ENCODE results near the gene TMEM271. TPM values are rescaled to one million over a fixed set of nuclear protein-coding genes. Genes with fewer than 3 reads are reported as not detected.

The TMEM271 gene
- total and polyA plus RNA-seq, 2 donors (not counting 3 experiments of a cell fraction or from before 2014, with no cell fraction given), result not detected

DNA sequence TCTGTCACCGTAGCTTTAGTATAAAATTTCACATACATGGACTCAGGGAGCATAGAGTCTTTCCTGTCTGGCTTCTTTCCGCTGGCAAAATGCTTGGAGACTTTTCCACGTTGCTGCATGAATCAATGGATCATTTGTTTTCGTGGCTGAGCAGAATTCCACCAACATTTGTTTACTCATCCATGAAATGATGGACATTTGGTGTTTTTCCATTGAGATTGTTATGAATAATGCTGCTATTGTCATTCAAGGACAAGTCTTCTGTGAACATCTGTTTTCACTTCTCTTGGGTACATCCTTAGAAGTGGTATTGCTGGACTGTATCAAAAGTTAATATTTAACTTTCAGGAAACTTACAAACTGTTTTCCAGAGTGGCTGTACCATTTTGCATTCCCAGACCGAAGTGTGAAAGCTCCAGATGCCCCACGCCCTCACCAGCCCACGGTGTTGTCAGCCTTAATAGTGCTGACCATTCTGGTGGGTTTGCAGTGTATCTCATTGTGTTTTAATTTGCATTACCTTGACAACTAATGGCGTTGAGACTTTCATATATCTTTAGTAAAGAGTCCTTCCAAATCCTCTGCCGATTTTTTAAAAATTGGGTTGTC, 5.8 kb upstream of the TMEM271 start:
- Histone ChIP-seq H3K36me3 (ENCODE audit: control insufficient read depth in 2 of 2, extremely low read depth in 1 of 2, insufficient read depth in 2 of 2, low read length in 2 of 2) (no peaks in the 10 kb centered on the region), H4K20me1 (replicated peaks; ENCODE audit: control insufficient read depth, extremely low read depth, insufficient read depth, low read length) (no peaks in the 10 kb centered on the region), H3K79me2 (ENCODE audit: control insufficient read depth, insufficient read depth, low read length) (no peaks in the 10 kb centered on the region), H3K9me3 (replicated peaks; ENCODE audit: control insufficient read depth, insufficient read depth, low read length) (no peaks in the 10 kb centered on the region), H3K27ac (ENCODE audit: insufficient read depth, low read depth, low read length) (no peak overlapping the region), H3K4me1 (ENCODE audit: control insufficient read depth, extremely low read depth, insufficient read depth, low read length) (no peaks in the 10 kb centered on the region), H3K9me1 (replicated peaks; ENCODE audit: control insufficient read depth, extremely low read depth, insufficient read depth, low read length) (no peaks in the 10 kb centered on the region), H2AFZ (ENCODE audit: low read depth, low read length) (no peak overlapping the region), H3K9ac (replicated peaks; ENCODE audit: extremely low read depth, insufficient read depth, low read length) (no peak overlapping the region), H3K4me2 (ENCODE audit: insufficient read depth, low read length) (no peak overlapping the region), H3K4me3 (replicated peaks in 1 of 3; ENCODE audit: insufficient read depth in 1 of 3, low read depth in 1 of 3, low read length in 3 of 3) (no peak overlapping the region), H3K27me3 (ENCODE audit: control insufficient read depth in 2 of 2, insufficient read depth in 2 of 2, low read length in 2 of 2) (peaks cover 27 to 35% of the 10 kb centered on the region in 2 experiments)
- dilution Hi-C loops (cut with MboI; ENCODE audit: extremely low pct_ligation_motif_present, low sequenced_read_pairs), result no loop called here
- FAIRE-seq (no peak), DNase-seq (ENCODE audit: low read depth, low spot score) (no peak)
- ChIA-PET POLR2A (no interaction called here), CTCF (no interaction called here)
- no TSS peak for BruUV-seq (replicated peaks)
- intact Hi-C loops (cut with micrococcal nuclease), result no loop called here
- TF ChIP-seq FOS (IDR thresholded peaks at IDR 0.05; ENCODE audit: borderline replicate concordance, insufficient read depth, low read length), result no peak
- TF ChIP-seq CTCF (IDR thresholded peaks at IDR 0.05; ENCODE audit: extremely low read depth in 1 of 2, insufficient read depth in 1 of 2, low read depth in 1 of 2, low read length in 2 of 2), result no peak
- no peak for TF ChIP-seq JUN (IDR thresholded peaks at IDR 0.05; ENCODE audit: borderline replicate concordance, insufficient read depth, insufficient read length, low read depth)
- TF ChIP-seq MAX (IDR thresholded peaks at IDR 0.05; ENCODE audit: insufficient read depth, insufficient read length), result no peak
- no peak for TF ChIP-seq POLR2A (IDR thresholded peaks at IDR 0.05; ENCODE audit: low read depth, low read length)
- TF ChIP-seq GATA2 (IDR thresholded peaks at IDR 0.05; ENCODE audit: insufficient read depth, insufficient read length, low read depth, low read length), result no peak
- TF ChIP-seq POLR2AphosphoS5 (IDR thresholded peaks at IDR 0.05; ENCODE audit: insufficient read depth, low read depth, low read length), result no peak
- TF ChIP-seq MYC (IDR thresholded peaks at IDR 0.05; ENCODE audit: low read depth, low read length), result no peak
- no peak for TF ChIP-seq EZH2 (IDR thresholded peaks at IDR 0.05; ENCODE audit: borderline replicate concordance, low read depth, low read length, severe bottlenecking)

Measured in endothelial cell of umbilical vein (primary cell).